Muscle of leg (tissue), 11 donors: ENCODE measurements around the gene MATCAP1. TPM values are rescaled to one million over a fixed set of nuclear protein-coding genes. Genes with fewer than 3 reads are reported as not detected.
A peak's percentile ranks its signal among the peaks of the same experiment; 100 is the strongest.

Experiments used
- DNase-seq: peaks from one replicate; pipeline ENCODE4 v3.0.0; 2013
- H3K27ac ChIP-seq: one replicate; pipeline ENCODE4 v1.5.1; 2013; ENCODE audit warnings: mild to moderate bottlenecking, low read length, control low read depth
- H3K27me3 ChIP-seq: one replicate; pipeline ENCODE4 v1.6.1; 2013; ENCODE audit warnings: low read length; ENCODE audit not compliant: control insufficient read depth, insufficient read depth
- H3K36me3 ChIP-seq: one replicate; pipeline ENCODE4 v1.6.1; 2013; ENCODE audit warnings: low read length; ENCODE audit not compliant: control insufficient read depth, insufficient read depth
- H3K4me1 ChIP-seq: one replicate; pipeline ENCODE4 v1.6.1; 2013; ENCODE audit warnings: low read length; ENCODE audit not compliant: control insufficient read depth, insufficient read depth
- H3K4me3 ChIP-seq: one replicate; pipeline ENCODE4 v1.5.1; 2013; ENCODE audit warnings: low read length, control low read depth
- H3K9me3 ChIP-seq: replicated peaks from 2 replicates; pipeline ENCODE4 v1.6.1; 2013; ENCODE audit warnings: low read depth, low read length; ENCODE audit not compliant: control insufficient read depth
- WGBS: methylation state at CpG from one replicate; pipeline ENCODE4 v1.1.5; 2013; ENCODE audit warnings: missing lambda C conversion rate; ENCODE audit not compliant: insufficient coverage; 5-methylcytosine and 5-hydroxymethylcytosine counted together
- polyA plus RNA-seq, 8 donors: library from polyadenylated mRNA; unstranded; fragments of 120-200 nt; gene quantifications; one replicate each; pipeline versions ENCODE4 v1.2.1 to v1.2.3, GENCODE V29; 2013; ENCODE audit warnings: inconsistent platforms in 1 of 8, low replicate concordance in 1 of 8; ENCODE audit not compliant: insufficient read length in 8 of 8, insufficient read depth in 1 of 8
- total RNA-seq: library from RNA; stranded (reverse); fragments of 120-200 nt; gene quantifications from one replicate; pipeline ENCODE4 v1.2.4, GENCODE V29; 2013

Gene MATCAP1
- total and polyA plus RNA-seq, 9 donors = 8.6 to 25.9 (median 20.7) TPM

DNA sequence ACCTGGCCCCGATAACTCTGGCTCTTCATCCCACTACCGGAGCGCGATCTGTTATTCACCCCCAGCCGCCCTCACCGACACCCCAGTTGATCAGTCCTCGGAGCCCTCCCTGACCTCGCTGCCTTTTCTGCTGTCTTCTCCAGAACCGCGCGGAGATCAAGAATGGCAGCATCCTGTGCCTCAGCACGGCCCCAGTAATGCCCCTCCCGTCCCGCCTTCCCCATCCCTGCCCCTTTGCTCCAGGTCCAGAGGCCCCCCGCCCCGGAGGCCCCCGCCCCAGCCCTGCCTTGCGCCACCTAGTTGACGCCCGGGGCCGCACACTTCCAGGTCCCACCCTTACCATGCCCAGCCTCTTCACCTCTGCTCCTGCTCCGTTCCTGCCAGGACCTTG lies 16.0 kb upstream of the MATCAP1 start:
- no peak overlapping the region for H3K4me3 ChIP-seq
- no peak for DNase-seq
- H3K36me3 ChIP-seq = peaks cover 72% of the 10 kb centered on the region
- peaks cover 15% of the 10 kb centered on the region for H3K4me1 ChIP-seq
- H3K9me3 ChIP-seq = no peaks in the 10 kb centered on the region
- no peaks in the 10 kb centered on the region for H3K27me3 ChIP-seq
- no peak overlapping the region for H3K27ac ChIP-seq
- WGBS = 33% methylated on average over 16 of the region's 22 CpGs

- H3K4me1 ChIP-seq = peaks cover 15% of the 10 kb centered on the region
- peaks cover 77% of the 10 kb centered on the region for H3K36me3 ChIP-seq
- no peak within 1 kb of the TSS for H3K4me3 ChIP-seq
- whole genome bisulfite sequencing = 26% methylated on average over 41 of the region's 61 CpGs
- H3K27me3 ChIP-seq = no peaks in the 10 kb centered on the region
- H3K27ac ChIP-seq = no peak within 1 kb of the TSS
- H3K9me3 ChIP-seq = no peaks in the 10 kb centered on the region
- DNase-seq = no peak
Observed at GRCh38 chr16:67199011-67199807, 15.4 kb upstream of the MATCAP1 start, which contains the start of gene ELMO3. Gene ELMO3 (plus strand): TSS chr16:67199131. CDS start chr16:67199327, 196 bp downstream.

- WGBS = 48% methylated on average over 6 of the region's 12 CpGs
- peaks cover 79% of the 10 kb centered on the region for H3K36me3 ChIP-seq
- H3K4me1 ChIP-seq = peaks cover 24% of the 10 kb centered on the region
- DNase-seq = no peak
- no peaks in the 10 kb centered on the region for H3K27me3 ChIP-seq
- no peaks in the 10 kb centered on the region for H3K9me3 ChIP-seq
- no peak overlapping the region for H3K4me3 ChIP-seq
- no peak overlapping the region for H3K27ac ChIP-seq
Observed at GRCh38 chr16:67198238-67198734, 14.5 kb upstream of the MATCAP1 start.

- DNase-seq = no peak
- Histone ChIP-seq H3K9me3 (no peaks in the 10 kb centered on the region), H3K27ac (no peak overlapping the region), H3K36me3 (peaks cover 74% of the 10 kb centered on the region), H3K4me1 (peaks cover 29% of the 10 kb centered on the region), H3K4me3 (no peak overlapping the region), H3K27me3 (no peaks in the 10 kb centered on the region)
- 67% methylated on average over 5 of the region's 6 CpGs for WGBS
Observed at GRCh38 chr16:67197704-67198103, 13.9 kb upstream of the MATCAP1 start.

DNA sequence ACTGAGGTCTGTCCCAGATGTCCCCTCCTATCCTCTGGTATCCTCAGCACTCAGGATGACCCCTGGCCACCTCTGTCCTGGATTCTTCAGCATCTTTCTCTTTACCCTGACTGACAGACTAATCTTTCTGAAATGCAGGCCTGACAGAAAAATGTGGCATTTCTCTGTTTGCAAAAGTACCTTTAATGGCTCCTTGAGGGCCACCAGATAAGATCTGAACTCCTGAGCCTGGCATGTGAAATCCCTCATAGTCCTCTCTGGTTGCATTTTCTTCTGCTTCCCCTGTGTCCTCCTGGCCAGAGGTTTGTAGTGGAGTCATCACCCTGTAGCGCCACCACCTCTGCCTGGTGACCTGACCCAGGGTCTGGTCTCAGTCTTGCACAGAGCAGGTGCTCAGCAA lies 13.1 kb upstream of the MATCAP1 start:
- no peak for DNase-seq
- Histone ChIP-seq H3K9me3 (no peaks in the 10 kb centered on the region), H3K27ac (no peak overlapping the region), H3K36me3 (peaks cover 66% of the 10 kb centered on the region), H3K4me1 (peaks cover 31% of the 10 kb centered on the region), H3K27me3 (no peaks in the 10 kb centered on the region), H3K4me3 (no peak overlapping the region)
- no CpG with 5 or more reads among the region's 1 CpG for WGBS

GRCh38 chr16:67195676-67196075 lies 11.9 kb upstream of the MATCAP1 start:
- H3K27ac ChIP-seq = no peak overlapping the region
- peaks cover 57% of the 10 kb centered on the region for H3K36me3 ChIP-seq
- no peak overlapping the region for H3K4me3 ChIP-seq
- DNase-seq = no peak
- WGBS = 86% methylated on average over 3 of the region's 5 CpGs
- H3K27me3 ChIP-seq = no peaks in the 10 kb centered on the region
- H3K9me3 ChIP-seq = no peaks in the 10 kb centered on the region
- H3K4me1 ChIP-seq = peaks cover 42% of the 10 kb centered on the region

GRCh38 chr16:67194260-67194659 lies 10.5 kb upstream of the MATCAP1 start:
- no peaks in the 10 kb centered on the region for H3K27me3 ChIP-seq
- peaks cover 53% of the 10 kb centered on the region for H3K36me3 ChIP-seq
- peaks cover 54% of the 10 kb centered on the region for H3K4me1 ChIP-seq
- 75% methylated on average over 1 of the region's 6 CpGs for WGBS
- H3K4me3 ChIP-seq = no peak overlapping the region
- H3K9me3 ChIP-seq = no peaks in the 10 kb centered on the region
- no peak for DNase-seq
- H3K27ac ChIP-seq = no peak overlapping the region

GRCh38 chr16:67193536-67193935 lies 9.8 kb upstream of the MATCAP1 start:
- H3K27ac ChIP-seq = no peak overlapping the region

GRCh38 chr16:67192781-67193361 lies 9.1 kb upstream of the MATCAP1 start:
- DNase-seq = no peak
- Histone ChIP-seq H3K27me3 (no peaks in the 10 kb centered on the region), H3K9me3 (no peaks in the 10 kb centered on the region), H3K4me1 (peaks cover 56% of the 10 kb centered on the region), H3K4me3 (peak overlapping the region; percentile 95), H3K36me3 (peaks cover 46% of the 10 kb centered on the region), H3K27ac (no peak overlapping the region)
- 31% methylated on average over 13 of the region's 17 CpGs for WGBS

More at GRCh38 chr16:67193536-67193935, 9.8 kb upstream of the MATCAP1 start:
- no peaks in the 10 kb centered on the region for H3K27me3 ChIP-seq
- H3K4me3 ChIP-seq = no peak overlapping the region
- H3K4me1 ChIP-seq = peaks cover 56% of the 10 kb centered on the region
- no peaks in the 10 kb centered on the region for H3K9me3 ChIP-seq
- no peak for DNase-seq
- H3K36me3 ChIP-seq = peaks cover 53% of the 10 kb centered on the region

- Histone ChIP-seq H3K36me3 (peaks cover 39% of the 10 kb centered on the region), H3K9me3 (no peaks in the 10 kb centered on the region), H3K27ac (peak within 1 kb of the TSS; percentile 38), H3K4me3 (peak within 1 kb of the TSS; percentile 95), H3K27me3 (no peaks in the 10 kb centered on the region), H3K4me1 (peaks cover 61% of the 10 kb centered on the region)
- peak; percentile 97 for DNase-seq
- under 1% methylated on average over 54 of the region's 54 CpGs for WGBS
Observed at GRCh38 chr16:67191995-67192681, 8.4 kb upstream of the MATCAP1 start, which contains the start of gene E2F4. Gene E2F4 (plus strand): TSS chr16:67192155. CDS start chr16:67192228, 73 bp downstream.
